NB4 (cell line): Measurements from ENCODE around the gene ATP5PD.

Source experiments
- MYC ChIP-seq: IDR thresholded peaks from 2 replicates; pipeline ENCODE4 v1.6.1; 2011; ENCODE audit warnings: low read depth, low read length
- POLR2A ChIP-seq: IDR thresholded peaks from 2 replicates; pipeline ENCODE4 v1.6.1; 2011; ENCODE audit warnings: mild to moderate bottlenecking; ENCODE audit not compliant: insufficient read length; ENCODE audit errors: extremely low read depth
- TF ChIP-seq, protein P1 (sequence below): IDR thresholded peaks from one replicate; pipeline ENCODE4 v1.5.1; 2012; ENCODE audit warnings: low read depth, low read length

DNA sequence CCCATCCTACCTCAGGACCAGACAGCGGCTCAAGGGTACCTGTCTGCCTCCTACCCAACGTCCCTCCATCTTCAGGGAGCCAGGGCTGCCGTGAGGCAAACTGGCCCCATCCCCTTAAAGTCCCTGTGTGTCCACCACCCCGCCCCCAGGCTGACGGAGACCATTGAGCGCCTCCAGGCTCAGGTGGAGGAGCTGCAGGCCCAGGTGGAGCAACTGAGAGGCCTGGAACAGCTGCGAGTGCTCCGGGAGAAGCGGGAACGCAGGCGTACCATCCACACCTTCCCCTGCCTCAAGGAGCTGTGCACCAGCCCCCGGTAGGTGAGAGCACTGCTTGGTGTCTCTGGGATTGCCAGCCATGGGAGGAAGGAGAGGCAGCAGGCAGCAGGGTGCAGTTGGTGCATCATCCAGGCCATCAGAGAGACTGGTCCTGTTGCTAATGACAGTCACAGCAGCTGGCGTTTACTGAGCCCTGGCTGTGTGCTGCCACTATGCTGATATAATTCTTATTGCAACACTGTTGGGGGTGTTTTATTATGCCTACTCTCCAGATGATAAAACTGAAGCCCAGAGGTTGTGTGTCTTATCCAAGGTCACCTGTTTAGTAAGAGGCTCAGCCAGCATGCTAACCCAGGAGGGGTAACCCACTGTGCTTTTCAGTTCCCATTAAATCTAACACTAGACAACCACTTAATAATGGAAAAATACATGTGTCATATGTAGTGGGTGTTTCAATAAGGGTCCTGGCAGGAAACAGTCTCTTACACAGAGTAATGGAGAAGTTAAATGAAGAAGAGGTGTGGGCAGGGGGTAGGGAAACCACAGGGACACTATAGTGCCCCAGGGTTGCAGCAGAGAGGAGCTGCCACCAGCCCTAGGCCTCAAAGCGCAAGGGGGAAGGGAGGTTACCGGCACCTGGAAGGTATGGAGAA lies 44.6 kb downstream of the ATP5PD start:
- TF ChIP-seq POLR2A = no peak
- TF ChIP-seq, protein P1, sequence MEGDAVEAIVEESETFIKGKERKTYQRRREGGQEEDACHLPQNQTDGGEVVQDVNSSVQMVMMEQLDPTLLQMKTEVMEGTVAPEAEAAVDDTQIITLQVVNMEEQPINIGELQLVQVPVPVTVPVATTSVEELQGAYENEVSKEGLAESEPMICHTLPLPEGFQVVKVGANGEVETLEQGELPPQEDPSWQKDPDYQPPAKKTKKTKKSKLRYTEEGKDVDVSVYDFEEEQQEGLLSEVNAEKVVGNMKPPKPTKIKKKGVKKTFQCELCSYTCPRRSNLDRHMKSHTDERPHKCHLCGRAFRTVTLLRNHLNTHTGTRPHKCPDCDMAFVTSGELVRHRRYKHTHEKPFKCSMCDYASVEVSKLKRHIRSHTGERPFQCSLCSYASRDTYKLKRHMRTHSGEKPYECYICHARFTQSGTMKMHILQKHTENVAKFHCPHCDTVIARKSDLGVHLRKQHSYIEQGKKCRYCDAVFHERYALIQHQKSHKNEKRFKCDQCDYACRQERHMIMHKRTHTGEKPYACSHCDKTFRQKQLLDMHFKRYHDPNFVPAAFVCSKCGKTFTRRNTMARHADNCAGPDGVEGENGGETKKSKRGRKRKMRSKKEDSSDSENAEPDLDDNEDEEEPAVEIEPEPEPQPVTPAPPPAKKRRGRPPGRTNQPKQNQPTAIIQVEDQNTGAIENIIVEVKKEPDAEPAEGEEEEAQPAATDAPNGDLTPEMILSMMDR = no peak
- TF ChIP-seq MYC = no peak
